Parathyroid adenoma (tissue), 2 donors: ENCODE data around the gene PEF1.

Source experiments
- H2AFZ ChIP-seq: fragments of 300-600 bp; sonication (generic); one replicate; pipeline ENCODE4 v1.7.0; 2017; ENCODE audit warnings: antibody characterized with exemption, mild to moderate bottlenecking
- H3K27ac ChIP-seq: fragments of 300-600 bp; sonication (generic); one replicate; pipeline ENCODE4 v1.7.0; 2017
- H3K27me3 ChIP-seq: fragments of 300-600 bp; sonication (generic); one replicate; pipeline ENCODE4 v1.7.0; 2017; ENCODE audit warnings: low read length; ENCODE audit not compliant: control insufficient read depth, insufficient read depth
- H3K36me3 ChIP-seq: fragments of 300-600 bp; sonication (generic); one replicate; pipeline ENCODE4 v1.7.0; 2017; ENCODE audit warnings: low read length; ENCODE audit not compliant: control insufficient read depth, insufficient read depth
- H3K4me1 ChIP-seq: fragments of 300-600 bp; sonication (generic); one replicate; pipeline ENCODE4 v1.7.0; 2017; ENCODE audit warnings: control low read depth
- H3K4me2 ChIP-seq: fragments of 300-600 bp; sonication (generic); one replicate; pipeline ENCODE4 v1.7.0; 2017; ENCODE audit warnings: low read length
- H3K4me3 ChIP-seq: fragments of 300-600 bp; sonication (generic); one replicate; pipeline ENCODE4 v1.7.0; 2017; ENCODE audit warnings: low read depth, low read length
- H3K79me2 ChIP-seq: fragments of 300-600 bp; sonication (generic); one replicate; pipeline ENCODE4 v1.7.0; 2017; ENCODE audit warnings: control low read depth
- H3K9ac ChIP-seq: fragments of 300-600 bp; sonication (generic); one replicate; pipeline ENCODE4 v1.7.0; 2017; ENCODE audit warnings: mild to moderate bottlenecking
- H3K9me3 ChIP-seq: fragments of 300-600 bp; sonication (generic); one replicate; pipeline ENCODE4 v1.7.0; 2017; ENCODE audit warnings: low read length; ENCODE audit not compliant: control insufficient read depth
- TF ChIP-seq, protein P1 (sequence below): fragments of 300-600 bp; sonication (generic); IDR thresholded peaks from one replicate; pipeline ENCODE4 v1.7.0; 2017; ENCODE audit warnings: antibody characterized with exemption, mild to moderate bottlenecking
- donor health status: primary hyperparathyroidism.

Gene PEF1

DNA sequence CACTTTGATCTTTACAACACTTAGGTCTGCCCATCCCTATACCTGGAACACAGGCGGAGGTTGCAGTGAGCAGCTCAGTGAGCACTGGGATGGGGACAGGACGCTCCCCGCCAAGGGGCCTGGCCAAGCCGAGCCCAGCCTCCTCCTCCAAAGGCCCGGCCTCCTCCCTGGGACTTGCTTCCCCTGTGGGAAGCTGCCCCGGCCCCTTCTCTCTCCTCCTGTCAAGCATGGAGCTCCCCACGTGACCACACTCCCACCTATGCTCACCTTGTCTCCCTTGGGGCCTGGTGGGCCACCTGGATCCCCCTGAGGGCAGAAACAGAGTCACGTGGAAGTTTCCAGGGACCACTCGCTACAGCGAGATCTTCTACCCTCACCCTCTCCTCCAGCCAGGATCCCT, 46.2 kb upstream of the PEF1 start:
- Histone ChIP-seq H3K4me3 (no peak overlapping the region), H3K36me3 (no peaks in the 10 kb centered on the region), H3K9me3 (no peaks in the 10 kb centered on the region), H3K79me2 (no peaks in the 10 kb centered on the region), H2AFZ (no peak overlapping the region), H3K27ac (no peak overlapping the region), H3K4me1 (no peaks in the 10 kb centered on the region), H3K4me2 (no peak overlapping the region), H3K27me3 (no peaks in the 10 kb centered on the region), H3K9ac (no peak overlapping the region)
- TF ChIP-seq, protein P1, sequence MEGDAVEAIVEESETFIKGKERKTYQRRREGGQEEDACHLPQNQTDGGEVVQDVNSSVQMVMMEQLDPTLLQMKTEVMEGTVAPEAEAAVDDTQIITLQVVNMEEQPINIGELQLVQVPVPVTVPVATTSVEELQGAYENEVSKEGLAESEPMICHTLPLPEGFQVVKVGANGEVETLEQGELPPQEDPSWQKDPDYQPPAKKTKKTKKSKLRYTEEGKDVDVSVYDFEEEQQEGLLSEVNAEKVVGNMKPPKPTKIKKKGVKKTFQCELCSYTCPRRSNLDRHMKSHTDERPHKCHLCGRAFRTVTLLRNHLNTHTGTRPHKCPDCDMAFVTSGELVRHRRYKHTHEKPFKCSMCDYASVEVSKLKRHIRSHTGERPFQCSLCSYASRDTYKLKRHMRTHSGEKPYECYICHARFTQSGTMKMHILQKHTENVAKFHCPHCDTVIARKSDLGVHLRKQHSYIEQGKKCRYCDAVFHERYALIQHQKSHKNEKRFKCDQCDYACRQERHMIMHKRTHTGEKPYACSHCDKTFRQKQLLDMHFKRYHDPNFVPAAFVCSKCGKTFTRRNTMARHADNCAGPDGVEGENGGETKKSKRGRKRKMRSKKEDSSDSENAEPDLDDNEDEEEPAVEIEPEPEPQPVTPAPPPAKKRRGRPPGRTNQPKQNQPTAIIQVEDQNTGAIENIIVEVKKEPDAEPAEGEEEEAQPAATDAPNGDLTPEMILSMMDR = no peak

- Histone ChIP-seq H3K9me3 (no peaks in the 10 kb centered on the region), H3K27me3 (no peaks in the 10 kb centered on the region), H3K9ac (no peak overlapping the region), H3K36me3 (no peaks in the 10 kb centered on the region), H3K4me1 (no peaks in the 10 kb centered on the region), H3K4me3 (no peak overlapping the region), H2AFZ (no peak overlapping the region), H3K27ac (no peak overlapping the region), H3K4me2 (no peak overlapping the region), H3K79me2 (no peaks in the 10 kb centered on the region)
- TF ChIP-seq, protein P1 = no peak
Observed at GRCh38 chr1:31689854-31690253, 45.2 kb upstream of the PEF1 start.

- H3K4me3 ChIP-seq = no peak overlapping the region
- H2AFZ ChIP-seq = no peak overlapping the region
- no peak overlapping the region for H3K9ac ChIP-seq
- no peaks in the 10 kb centered on the region for H3K79me2 ChIP-seq
- no peaks in the 10 kb centered on the region for H3K36me3 ChIP-seq
- no peaks in the 10 kb centered on the region for H3K27me3 ChIP-seq
- H3K27ac ChIP-seq = no peak overlapping the region
- H3K4me1 ChIP-seq = no peaks in the 10 kb centered on the region
- H3K9me3 ChIP-seq = no peaks in the 10 kb centered on the region
- no peak overlapping the region for H3K4me2 ChIP-seq
- TF ChIP-seq, protein P1 = no peak
Observed at GRCh38 chr1:31689379-31689778, 44.7 kb upstream of the PEF1 start.

DNA sequence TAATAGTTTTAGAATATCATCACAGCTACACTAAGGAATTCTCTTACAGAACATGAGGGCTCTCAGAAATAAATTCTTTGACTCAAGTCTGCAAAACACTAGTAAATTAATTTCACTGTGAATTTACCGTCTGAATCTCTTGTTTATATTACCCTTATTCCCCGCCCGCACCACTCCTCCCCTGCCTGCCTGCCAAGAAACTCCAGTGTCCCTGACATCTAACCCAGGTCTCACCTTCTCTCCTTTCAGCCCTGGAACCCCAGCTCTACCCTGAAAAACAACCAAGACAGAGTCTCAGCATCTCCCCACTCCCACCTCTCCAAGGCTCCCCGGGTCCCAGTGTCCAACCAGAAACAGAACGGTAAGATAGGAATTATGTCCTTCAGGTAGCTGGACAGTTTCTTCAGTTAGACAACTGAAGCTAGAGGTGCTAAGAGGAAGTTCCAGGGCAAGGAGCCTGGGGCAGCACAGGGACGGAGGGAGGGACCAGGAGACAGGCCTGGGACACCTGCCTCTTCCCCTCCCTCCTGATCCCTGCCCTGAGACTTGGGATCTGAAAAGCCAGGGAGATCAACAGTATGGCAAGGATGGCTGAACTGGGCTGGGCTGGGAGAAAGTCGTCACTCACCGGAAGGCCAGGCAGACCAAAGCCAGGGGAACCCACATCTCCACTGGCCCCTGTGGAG, 43.7 kb upstream of the PEF1 start:
- H3K9ac ChIP-seq = no peak overlapping the region
- TF ChIP-seq, protein P1 = no peak
- no peaks in the 10 kb centered on the region for H3K27me3 ChIP-seq
- no peak overlapping the region for H3K27ac ChIP-seq
- peak overlapping the region; percentile 15 for H2AFZ ChIP-seq
- H3K4me2 ChIP-seq = no peak overlapping the region
- no peaks in the 10 kb centered on the region for H3K4me1 ChIP-seq
- H3K9me3 ChIP-seq = no peaks in the 10 kb centered on the region
- H3K79me2 ChIP-seq = no peaks in the 10 kb centered on the region
- H3K36me3 ChIP-seq = no peaks in the 10 kb centered on the region
- no peak overlapping the region for H3K4me3 ChIP-seq

DNA sequence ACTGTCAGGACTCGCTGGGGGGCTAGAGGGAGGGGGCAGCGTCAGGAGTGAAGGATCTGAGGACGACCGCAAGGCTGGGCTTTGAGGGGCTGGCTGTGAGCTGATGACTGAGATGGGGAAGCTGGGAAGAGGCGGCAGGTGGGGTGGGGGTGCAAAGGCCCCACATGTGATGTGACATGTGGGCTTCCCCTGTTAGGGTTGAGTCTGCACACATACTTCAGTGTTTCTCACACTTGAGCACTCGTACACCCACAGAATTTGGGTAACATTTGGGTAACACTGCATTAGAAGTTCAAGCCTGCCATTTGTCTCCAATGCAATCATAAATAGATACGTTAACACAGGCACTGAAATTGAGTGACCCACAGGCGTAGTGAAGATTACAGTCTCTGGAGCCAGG, 42.9 kb upstream of the PEF1 start:
- no peaks in the 10 kb centered on the region for H3K79me2 ChIP-seq
- H3K9me3 ChIP-seq = no peaks in the 10 kb centered on the region
- no peak overlapping the region for H3K4me2 ChIP-seq
- H3K36me3 ChIP-seq = no peaks in the 10 kb centered on the region
- no peak overlapping the region for H3K4me3 ChIP-seq
- H3K4me1 ChIP-seq = no peaks in the 10 kb centered on the region
- H2AFZ ChIP-seq = no peak overlapping the region
- H3K27ac ChIP-seq = no peak overlapping the region
- no peak overlapping the region for H3K9ac ChIP-seq
- TF ChIP-seq, protein P1 = no peak
- H3K27me3 ChIP-seq = no peaks in the 10 kb centered on the region
